COLO668 (cell line): Measurements from ENCODE around the gene SPANXN5.
"Not testable (repeated sequence)": the region's sequence is repeated elsewhere in the genome, so short reads cannot be mapped to it uniquely, and the experiment has no call there.

ENCODE experiments used
- DNase-seq: peaks from one replicate; lab custom pipeline; 2025; ENCODE audit not compliant: unreplicated experiment; lab: John Stamatoyannopoulos, UW

SPANXN5 gene

GRCh38 chrX:52797327-52797726 lies at the start of gene SPANXN5:
Gene SPANXN5 (minus strand): TSS chrX:52797427. CDS start chrX:52797348, 79 bp downstream.
- DNase-seq = not testable (repeated sequence)

GRCh38 chrX:52843619-52844018 lies 46.4 kb upstream of the SPANXN5 start:
- DNase-seq = not testable (repeated sequence)

- no peak for DNase-seq
These were observed 41.9 kb upstream of the SPANXN5 start for GRCh38 chrX:52839137-52839536.

- no peak for DNase-seq
These were observed 33.3 kb upstream of the SPANXN5 start for GRCh38 chrX:52830551-52830950.

GRCh38 chrX:52824608-52825007 lies 27.4 kb upstream of the SPANXN5 start:
- DNase-seq = no peak

GRCh38 chrX:52821079-52821760 lies 24.0 kb upstream of the SPANXN5 start:
- DNase-seq = no peak

- DNase-seq = no peak
These were observed 22.6 kb upstream of the SPANXN5 start for GRCh38 chrX:52819788-52820187.

GRCh38 chrX:52811065-52811625 lies 13.9 kb upstream of the SPANXN5 start, which contains the start of gene XAGE5:
Gene XAGE5 (plus strand): TSS chrX:52811287. CDS start chrX:52812567, 1,280 bp downstream.
- DNase-seq = no peak

- DNase-seq = not testable (repeated sequence)
These were observed 7.6 kb upstream of the SPANXN5 start for GRCh38 chrX:52804876-52805275.

GRCh38 chrX:52773504-52773903 lies 23.7 kb downstream of the SPANXN5 start:
- DNase-seq = not testable (repeated sequence)

- not testable (repeated sequence) for DNase-seq
These were observed 31.2 kb downstream of the SPANXN5 start for GRCh38 chrX:52765983-52766382.

- DNase-seq = not testable (repeated sequence)
These were observed 46.3 kb downstream of the SPANXN5 start, which contains the start of gene SSX2B for GRCh38 chrX:52750952-52751351. Gene SSX2B (plus strand): TSS chrX:52751252. CDS start chrX:52752681, 1,429 bp downstream.
